WTC11 (cell line): Measurements from ENCODE around the gene ZNF768. TPM values are rescaled to one million over a fixed set of nuclear protein-coding genes. Genes with fewer than 3 reads are reported as not detected.

ENCODE experiments used
- ATAC-seq: fragments of 200-7000 bp; cut with Tn5 transposase; 2 replicates; pipeline ENCODE4 v1.10.0; 2021; ENCODE audit warnings: mild to moderate bottlenecking, moderate library complexity
- Bru-seq: library from RNA; stranded (reverse); fragments of 400-500 nt; gene quantifications from one replicate; lab custom pipeline; 2021; lab: Mats Ljungman, UMichigan
- CTCF ChIA-PET: fragments of 300-600 bp; sonication (Branson Sonifier 250); formaldehyde crosslinking; loops from one replicate; lab custom pipeline; 2021; ENCODE audit warnings: antibody characterized with exemption; lab: Charles Lee
- POLR2A ChIA-PET: fragments of 350-600 bp; sonication (Branson Sonifier 250); formaldehyde crosslinking; loops from one replicate; lab custom pipeline; 2021; ENCODE audit warnings: antibody characterized with exemption; lab: Charles Lee
- DNase-seq: peaks from one replicate; pipeline ENCODE4 v3.0.0; 2021; ENCODE audit warnings: low spot score
- H3K27ac Mint-ChIP-seq: 2 replicates; pipeline ENCODE4 v1.8.0; 2021; ENCODE audit warnings: mixed read lengths
- H3K27me3 Mint-ChIP-seq: 2 replicates; pipeline ENCODE4 v1.8.0; 2021; ENCODE audit warnings: low read depth, mild to moderate bottlenecking, moderate library complexity, mixed read lengths
- H3K36me3 Mint-ChIP-seq: 2 replicates; pipeline ENCODE4 v1.8.0; 2021; ENCODE audit warnings: mixed read lengths
- H3K4me1 Mint-ChIP-seq: 2 replicates; pipeline ENCODE4 v1.8.0; 2022; ENCODE audit warnings: mixed read lengths
- H3K4me3 Mint-ChIP-seq: 2 replicates; pipeline ENCODE4 v1.8.0; 2021; ENCODE audit warnings: mild to moderate bottlenecking, moderate library complexity, mixed read lengths
- H3K9me3 Mint-ChIP-seq: 2 replicates; pipeline ENCODE4 v1.8.0; 2021; ENCODE audit warnings: mixed read lengths
- AFF4 ChIP-seq: sonication (generic); formaldehyde crosslinking; IDR thresholded peaks from 2 replicates; pipeline ENCODE4 v1.8.1; 2023; ENCODE audit warnings: mild to moderate bottlenecking, missing genetic modification reagents, borderline replicate concordance
- ATF6 ChIP-seq: sonication (generic); formaldehyde crosslinking; IDR thresholded peaks from 2 replicates; pipeline ENCODE4 v1.8.1; 2023; ENCODE audit warnings: mild to moderate bottlenecking, missing genetic modification reagents
- CREM ChIP-seq: sonication (generic); formaldehyde crosslinking; IDR thresholded peaks from 2 replicates; pipeline ENCODE4 v1.8.1; 2022; ENCODE audit warnings: mild to moderate bottlenecking, missing genetic modification reagents, moderate library complexity
- ESRRA ChIP-seq: sonication (generic); formaldehyde crosslinking; IDR thresholded peaks from 2 replicates; pipeline ENCODE4 v1.8.1; 2022; ENCODE audit warnings: mild to moderate bottlenecking, missing genetic modification reagents, borderline replicate concordance
- GRHL2 ChIP-seq: fragments of 250-450 bp; sonication (Bioruptor Pico); IDR thresholded peaks from 2 replicates; pipeline ENCODE4 v1.8.0; 2022; ENCODE audit warnings: mild to moderate bottlenecking, moderate library complexity; ENCODE audit not compliant: insufficient replicate concordance, severe bottlenecking
- NFE2L1 ChIP-seq: sonication (generic); formaldehyde crosslinking; IDR thresholded peaks from 2 replicates; pipeline ENCODE4 v1.8.1; 2023; ENCODE audit warnings: missing genetic modification reagents
- NR1H2 ChIP-seq: sonication (generic); formaldehyde crosslinking; IDR thresholded peaks from 2 replicates; pipeline ENCODE4 v1.9.0; 2021; ENCODE audit warnings: mild to moderate bottlenecking, moderate library complexity, missing genetic modification reagents
- RORB ChIP-seq: fragments of 250-450 bp; sonication (Bioruptor Pico); IDR thresholded peaks from 2 replicates; pipeline ENCODE4 v1.9.0; 2021; ENCODE audit warnings: mild to moderate bottlenecking
- ZBTB21 ChIP-seq: sonication (generic); formaldehyde crosslinking; IDR thresholded peaks from 2 replicates; pipeline ENCODE4 v1.8.1; 2023; ENCODE audit warnings: mild to moderate bottlenecking, missing genetic modification reagents, borderline replicate concordance
- ZBTB43 ChIP-seq: sonication (generic); formaldehyde crosslinking; IDR thresholded peaks from 2 replicates; pipeline ENCODE4 v1.8.1; 2023; ENCODE audit warnings: mild to moderate bottlenecking, missing genetic modification reagents
- ZNF232 ChIP-seq: sonication (generic); formaldehyde crosslinking; IDR thresholded peaks from 2 replicates; pipeline ENCODE4 v1.8.0; 2022; ENCODE audit warnings: mild to moderate bottlenecking, missing genetic modification reagents
- ZNF263 ChIP-seq: sonication (generic); formaldehyde crosslinking; IDR thresholded peaks from 2 replicates; pipeline ENCODE4 v1.8.1; 2022; ENCODE audit warnings: low read depth, mild to moderate bottlenecking, moderate library complexity, missing genetic modification reagents
- ZNF396 ChIP-seq: fragments of 250-450 bp; sonication (Bioruptor Pico); IDR thresholded peaks from 2 replicates; pipeline ENCODE4 v1.8.0; 2021; ENCODE audit warnings: mild to moderate bottlenecking, moderate library complexity, borderline replicate concordance
- long read RNA-seq, 3 experiments: library from RNA in 1 of 3; library from capped mRNA in 1 of 3; library from polyadenylated mRNA in 1 of 3; unstranded in 2 of 3; stranded (forward) in 1 of 3; transcript quantifications; one replicate each; pipeline ENCODE4 v2.0.0, GENCODE V29; 2021
- total RNA-seq: library from RNA; stranded (reverse); gene quantifications from 3 replicates; pipeline ENCODE4 v1.2.3, GENCODE V29; 2021
- TF ChIP-seq, protein P1 (sequence below): sonication (generic); formaldehyde crosslinking; conservative IDR thresholded peaks from 2 replicates; pipeline ENCODE4 v1.8.1; 2023; ENCODE audit warnings: mild to moderate bottlenecking, low read depth, missing genetic modification reagents, moderate library complexity
- TF ChIP-seq, protein P2 (sequence below): sonication (generic); formaldehyde crosslinking; IDR thresholded peaks from 2 replicates; pipeline ENCODE4 v1.8.1; 2022; ENCODE audit warnings: mild to moderate bottlenecking, missing genetic modification reagents, moderate library complexity, borderline replicate concordance
- TF ChIP-seq, protein P3 (sequence below): sonication (generic); formaldehyde crosslinking; IDR thresholded peaks from 2 replicates; pipeline ENCODE4 v1.8.0; 2022; ENCODE audit warnings: mild to moderate bottlenecking, missing genetic modification reagents
- TF ChIP-seq, protein P4 (sequence below): fragments of 250-450 bp; sonication (Bioruptor Pico); IDR thresholded peaks from 2 replicates; pipeline ENCODE4 v1.8.0; 2021; ENCODE audit warnings: mild to moderate bottlenecking
- TF ChIP-seq, protein P5 (sequence below): sonication (generic); formaldehyde crosslinking; IDR thresholded peaks from 2 replicates; pipeline ENCODE4 v1.8.0; 2022; ENCODE audit warnings: mild to moderate bottlenecking, missing genetic modification reagents

ZNF768 gene
- total RNA-seq (35.9 to 43.0 TPM (median 42.4 TPM) in 3 replicates), Bru-seq, nascent RNA (percentile 72 among the genes with signal in this experiment)
- long read RNA-seq, experiment 1, transcript ZNF768-201 (2 exons, 2,315 nt): major isoform, 71 of 79 reads
- long read RNA-seq, experiment 1, partial matches to known transcripts: 0 of 79 reads
- long read RNA-seq, experiment 1, other reads (novel, unspliced or antisense): 6 of 79 reads
- long read RNA-seq, experiment 2, transcript ZNF768-201 (2 exons, 2,315 nt): major isoform, 23 of 65 reads
- long read RNA-seq, experiment 2, partial matches to known transcripts: 0 of 65 reads
- long read RNA-seq, experiment 2, other reads (novel, unspliced or antisense): 39 of 65 reads
- long read RNA-seq, experiment 3, partial matches to known transcripts: 0 of 6 reads
- long read RNA-seq, experiment 3, other reads (novel, unspliced or antisense): 2 of 6 reads

DNA sequence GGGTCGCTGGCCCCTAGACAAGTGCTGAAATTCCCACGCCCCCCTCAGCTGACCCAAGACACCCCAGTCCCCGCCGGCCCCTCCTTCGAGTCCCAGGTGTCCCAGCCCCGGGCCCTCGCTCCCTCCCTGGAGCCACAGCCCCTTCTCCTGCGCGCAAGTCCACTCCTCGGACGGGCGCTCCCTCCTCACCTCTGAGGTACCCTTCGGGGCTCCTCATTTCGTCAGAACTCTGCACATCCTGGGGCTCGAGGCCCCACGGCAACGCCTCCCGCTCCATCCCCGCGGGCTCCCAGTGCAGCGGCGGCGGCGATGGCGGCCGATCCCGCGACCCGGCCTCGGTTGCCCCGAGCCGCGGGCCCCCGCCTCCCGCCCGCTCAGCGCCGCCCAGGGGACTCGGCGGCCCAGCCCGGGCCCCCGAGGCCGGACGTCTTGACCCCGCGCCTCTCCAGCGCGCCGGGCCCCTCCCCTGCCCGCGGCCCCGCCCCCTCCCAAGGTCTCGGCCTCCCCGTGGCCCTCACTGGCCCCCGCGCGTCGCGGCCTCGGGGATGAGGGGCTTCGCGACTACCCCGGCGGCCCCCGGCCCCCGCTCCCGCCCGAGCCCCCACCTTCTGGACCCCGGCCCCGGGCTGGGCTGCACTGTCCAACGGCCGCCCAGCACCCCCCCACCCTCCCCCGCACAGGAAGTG lies at the start of gene ZNF768:
Gene ZNF768 (minus strand): TSS at position 430 of the 686 bp plus-strand sequence. CDS start 153 bp downstream, at position 277.
- Mint-ChIP-seq H3K4me1 (peaks cover 16% of the 10 kb centered on the region), H3K9me3 (no peaks in the 10 kb centered on the region), H3K27ac (peak within 1 kb of the TSS; percentile 84; the same call in 1 of the 2 replicates), H3K27me3 (no peaks in the 10 kb centered on the region), H3K36me3 (0 out of 2 replicates have a peak, but pooled peaks cover 7% of the 10 kb centered on the region), H3K4me3 (peak within 1 kb of the TSS; percentile 73)
- peak; percentile 11 for ATAC-seq
- peak; percentile 77 for DNase-seq
- ChIA-PET POLR2A (interaction anchor here (1.0 to 1.1 kb wide), 5 partner anchors 9 to 649 kb away, joined by 3 to 9 read pairs (median 3); partner anchors contain the start of gene ZNF764), CTCF (interaction anchor here (0.7 to 3.5 kb wide), 5 partner anchors 9 to 96 kb away, joined by 3 to 20 read pairs (median 12); partner anchors contain the start of gene DCTPP1)
- TF ChIP-seq, protein P1, sequence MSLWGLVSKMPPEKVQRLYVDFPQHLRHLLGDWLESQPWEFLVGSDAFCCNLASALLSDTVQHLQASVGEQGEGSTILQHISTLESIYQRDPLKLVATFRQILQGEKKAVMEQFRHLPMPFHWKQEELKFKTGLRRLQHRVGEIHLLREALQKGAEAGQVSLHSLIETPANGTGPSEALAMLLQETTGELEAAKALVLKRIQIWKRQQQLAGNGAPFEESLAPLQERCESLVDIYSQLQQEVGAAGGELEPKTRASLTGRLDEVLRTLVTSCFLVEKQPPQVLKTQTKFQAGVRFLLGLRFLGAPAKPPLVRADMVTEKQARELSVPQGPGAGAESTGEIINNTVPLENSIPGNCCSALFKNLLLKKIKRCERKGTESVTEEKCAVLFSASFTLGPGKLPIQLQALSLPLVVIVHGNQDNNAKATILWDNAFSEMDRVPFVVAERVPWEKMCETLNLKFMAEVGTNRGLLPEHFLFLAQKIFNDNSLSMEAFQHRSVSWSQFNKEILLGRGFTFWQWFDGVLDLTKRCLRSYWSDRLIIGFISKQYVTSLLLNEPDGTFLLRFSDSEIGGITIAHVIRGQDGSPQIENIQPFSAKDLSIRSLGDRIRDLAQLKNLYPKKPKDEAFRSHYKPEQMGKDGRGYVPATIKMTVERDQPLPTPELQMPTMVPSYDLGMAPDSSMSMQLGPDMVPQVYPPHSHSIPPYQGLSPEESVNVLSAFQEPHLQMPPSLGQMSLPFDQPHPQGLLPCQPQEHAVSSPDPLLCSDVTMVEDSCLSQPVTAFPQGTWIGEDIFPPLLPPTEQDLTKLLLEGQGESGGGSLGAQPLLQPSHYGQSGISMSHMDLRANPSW (CRISPR knock-in tag): no peak
- TF ChIP-seq ZNF263 (CRISPR knock-in tag) (no peak), AFF4 (CRISPR knock-in tag) (no peak), CREM (CRISPR knock-in tag) (no peak), ESRRA (no peak), ZNF396 (no peak), NFE2L1 (CRISPR knock-in tag) (no peak; the same call in 1 of the 2 replicates), ZBTB21 (no peak), NR1H2 (CRISPR knock-in tag) (no peak), ATF6 (CRISPR knock-in tag) (no peak), ZNF232 (CRISPR knock-in tag) (no peak), RORB (CRISPR knock-in tag) (no peak), ZBTB43 (CRISPR knock-in tag) (no peak), GRHL2 (CRISPR knock-in tag) (no peak)
- TF ChIP-seq, protein P2, sequence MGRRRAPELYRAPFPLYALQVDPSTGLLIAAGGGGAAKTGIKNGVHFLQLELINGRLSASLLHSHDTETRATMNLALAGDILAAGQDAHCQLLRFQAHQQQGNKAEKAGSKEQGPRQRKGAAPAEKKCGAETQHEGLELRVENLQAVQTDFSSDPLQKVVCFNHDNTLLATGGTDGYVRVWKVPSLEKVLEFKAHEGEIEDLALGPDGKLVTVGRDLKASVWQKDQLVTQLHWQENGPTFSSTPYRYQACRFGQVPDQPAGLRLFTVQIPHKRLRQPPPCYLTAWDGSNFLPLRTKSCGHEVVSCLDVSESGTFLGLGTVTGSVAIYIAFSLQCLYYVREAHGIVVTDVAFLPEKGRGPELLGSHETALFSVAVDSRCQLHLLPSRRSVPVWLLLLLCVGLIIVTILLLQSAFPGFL: no peak
- TF ChIP-seq, protein P3, sequence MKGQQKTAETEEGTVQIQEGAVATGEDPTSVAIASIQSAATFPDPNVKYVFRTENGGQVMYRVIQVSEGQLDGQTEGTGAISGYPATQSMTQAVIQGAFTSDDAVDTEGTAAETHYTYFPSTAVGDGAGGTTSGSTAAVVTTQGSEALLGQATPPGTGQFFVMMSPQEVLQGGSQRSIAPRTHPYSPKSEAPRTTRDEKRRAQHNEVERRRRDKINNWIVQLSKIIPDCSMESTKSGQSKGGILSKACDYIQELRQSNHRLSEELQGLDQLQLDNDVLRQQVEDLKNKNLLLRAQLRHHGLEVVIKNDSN (CRISPR knock-in tag): peak; percentile 22; the same call in 1 of the 2 replicates
- TF ChIP-seq, protein P4, sequence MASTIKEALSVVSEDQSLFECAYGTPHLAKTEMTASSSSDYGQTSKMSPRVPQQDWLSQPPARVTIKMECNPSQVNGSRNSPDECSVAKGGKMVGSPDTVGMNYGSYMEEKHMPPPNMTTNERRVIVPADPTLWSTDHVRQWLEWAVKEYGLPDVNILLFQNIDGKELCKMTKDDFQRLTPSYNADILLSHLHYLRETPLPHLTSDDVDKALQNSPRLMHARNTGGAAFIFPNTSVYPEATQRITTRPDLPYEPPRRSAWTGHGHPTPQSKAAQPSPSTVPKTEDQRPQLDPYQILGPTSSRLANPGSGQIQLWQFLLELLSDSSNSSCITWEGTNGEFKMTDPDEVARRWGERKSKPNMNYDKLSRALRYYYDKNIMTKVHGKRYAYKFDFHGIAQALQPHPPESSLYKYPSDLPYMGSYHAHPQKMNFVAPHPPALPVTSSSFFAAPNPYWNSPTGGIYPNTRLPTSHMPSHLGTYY (CRISPR knock-in tag): no peak
- TF ChIP-seq, protein P5, sequence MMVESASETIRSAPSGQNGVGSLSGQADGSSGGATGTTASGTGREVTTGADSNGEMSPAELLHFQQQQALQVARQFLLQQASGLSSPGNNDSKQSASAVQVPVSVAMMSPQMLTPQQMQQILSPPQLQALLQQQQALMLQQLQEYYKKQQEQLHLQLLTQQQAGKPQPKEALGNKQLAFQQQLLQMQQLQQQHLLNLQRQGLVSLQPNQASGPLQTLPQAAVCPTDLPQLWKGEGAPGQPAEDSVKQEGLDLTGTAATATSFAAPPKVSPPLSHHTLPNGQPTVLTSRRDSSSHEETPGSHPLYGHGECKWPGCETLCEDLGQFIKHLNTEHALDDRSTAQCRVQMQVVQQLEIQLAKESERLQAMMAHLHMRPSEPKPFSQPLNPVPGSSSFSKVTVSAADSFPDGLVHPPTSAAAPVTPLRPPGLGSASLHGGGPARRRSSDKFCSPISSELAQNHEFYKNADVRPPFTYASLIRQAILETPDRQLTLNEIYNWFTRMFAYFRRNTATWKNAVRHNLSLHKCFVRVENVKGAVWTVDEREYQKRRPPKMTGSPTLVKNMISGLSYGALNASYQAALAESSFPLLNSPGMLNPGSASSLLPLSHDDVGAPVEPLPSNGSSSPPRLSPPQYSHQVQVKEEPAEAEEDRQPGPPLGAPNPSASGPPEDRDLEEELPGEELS: no peak
